Measurements from ENCODE around the gene SLX4IP.
A peak's percentile ranks its signal among the peaks of the same experiment; 100 is the strongest.

SLX4IP gene

GRCh38 chr20:10634683-10635411 lies 199.7 kb downstream of the SLX4IP start:
- no peaks in the 10 kb centered on the region for H3K36me3 Mint-ChIP-seq (ENCODE audit: insufficient read depth)
- H3K27me3 Mint-ChIP-seq = no peaks in the 10 kb centered on the region
- no peaks in the 10 kb centered on the region for H3K9me3 Mint-ChIP-seq
- DNase-seq = no peak
- H3K4me3 Mint-ChIP-seq = no peak overlapping the region
- H3K27ac Mint-ChIP-seq = no peak overlapping the region
- H3K4me1 Mint-ChIP-seq (ENCODE audit: low read depth in 2 of 2) = no peaks in the 10 kb centered on the region
- ATAC-seq (replicated peaks) = no peak

GRCh38 chr20:10635476-10636208 lies 200.5 kb downstream of the SLX4IP start:
- Mint-ChIP-seq H3K27ac (no peak overlapping the region), H3K9me3 (no peaks in the 10 kb centered on the region), H3K4me1 (ENCODE audit: low read depth in 2 of 2) (no peaks in the 10 kb centered on the region), H3K27me3 (no peaks in the 10 kb centered on the region), H3K4me3 (no peak overlapping the region), H3K36me3 (ENCODE audit: insufficient read depth) (no peaks in the 10 kb centered on the region)
- no peak for ATAC-seq (replicated peaks)
- DNase-seq = no peak

- Mint-ChIP-seq H3K9me3 (no peaks in the 10 kb centered on the region), H3K4me3 (no peak overlapping the region), H3K36me3 (ENCODE audit: insufficient read depth) (no peaks in the 10 kb centered on the region), H3K27me3 (no peaks in the 10 kb centered on the region), H3K27ac (no peak overlapping the region), H3K4me1 (ENCODE audit: low read depth in 2 of 2) (no peaks in the 10 kb centered on the region)
- no peak for ATAC-seq (replicated peaks)
- no peak for DNase-seq
Measured at GRCh38 chr20:10636326-10636818, 201.3 kb downstream of the SLX4IP start.

- H3K4me3 Mint-ChIP-seq = no peak overlapping the region
- H3K27me3 Mint-ChIP-seq = no peaks in the 10 kb centered on the region
- H3K27ac Mint-ChIP-seq = no peak overlapping the region
- H3K9me3 Mint-ChIP-seq = no peaks in the 10 kb centered on the region
- no peak for ATAC-seq (replicated peaks)
- no peak for DNase-seq
- H3K36me3 Mint-ChIP-seq (ENCODE audit: insufficient read depth) = no peaks in the 10 kb centered on the region
- no peaks in the 10 kb centered on the region for H3K4me1 Mint-ChIP-seq (ENCODE audit: low read depth in 2 of 2)
Measured at GRCh38 chr20:10637031-10637559, 202.0 kb downstream of the SLX4IP start.

GRCh38 chr20:10637563-10637962 lies 202.5 kb downstream of the SLX4IP start:
- no peaks in the 10 kb centered on the region for H3K27me3 Mint-ChIP-seq
- H3K36me3 Mint-ChIP-seq (ENCODE audit: insufficient read depth) = no peaks in the 10 kb centered on the region
- DNase-seq (no peak), ATAC-seq (replicated peaks) (no peak)
- no peaks in the 10 kb centered on the region for H3K9me3 Mint-ChIP-seq
- H3K4me3 Mint-ChIP-seq = no peak overlapping the region
- no peak overlapping the region for H3K27ac Mint-ChIP-seq
- no peaks in the 10 kb centered on the region for H3K4me1 Mint-ChIP-seq (ENCODE audit: low read depth in 2 of 2)

GRCh38 chr20:10639077-10639736 lies 204.1 kb downstream of the SLX4IP start:
- ATAC-seq (replicated peaks) = no peak
- Mint-ChIP-seq H3K27me3 (peaks cover 0 to 4% of the 10 kb centered on the region in 2 donors), H3K27ac (no peak overlapping the region), H3K4me1 (ENCODE audit: low read depth in 2 of 2) (no peaks in the 10 kb centered on the region), H3K36me3 (ENCODE audit: insufficient read depth) (no peaks in the 10 kb centered on the region), H3K4me3 (no peak overlapping the region), H3K9me3 (no peaks in the 10 kb centered on the region)
- DNase-seq = no peak

- DNase-seq (no peak), ATAC-seq (replicated peaks) (no peak)
- H3K27me3 Mint-ChIP-seq = peaks cover 0 to 4% of the 10 kb centered on the region in 2 donors
- no peaks in the 10 kb centered on the region for H3K4me1 Mint-ChIP-seq (ENCODE audit: low read depth in 2 of 2)
- H3K36me3 Mint-ChIP-seq (ENCODE audit: insufficient read depth) = no peaks in the 10 kb centered on the region
- peak overlapping the region in 1 of 2 donors; percentile 31 for H3K27ac Mint-ChIP-seq
- no peak overlapping the region for H3K4me3 Mint-ChIP-seq
- no peaks in the 10 kb centered on the region for H3K9me3 Mint-ChIP-seq
Measured at GRCh38 chr20:10639737-10640556, 204.8 kb downstream of the SLX4IP start.

GRCh38 chr20:10640897-10641296 lies 205.8 kb downstream of the SLX4IP start:
- Mint-ChIP-seq H3K9me3 (no peaks in the 10 kb centered on the region), H3K27ac (no peak overlapping the region), H3K36me3 (ENCODE audit: insufficient read depth) (no peaks in the 10 kb centered on the region), H3K4me3 (no peak overlapping the region), H3K27me3 (peaks cover 0 to 4% of the 10 kb centered on the region in 2 donors), H3K4me1 (ENCODE audit: low read depth in 2 of 2) (no peaks in the 10 kb centered on the region)
- DNase-seq (no peak), ATAC-seq (replicated peaks) (no peak)

DNA sequence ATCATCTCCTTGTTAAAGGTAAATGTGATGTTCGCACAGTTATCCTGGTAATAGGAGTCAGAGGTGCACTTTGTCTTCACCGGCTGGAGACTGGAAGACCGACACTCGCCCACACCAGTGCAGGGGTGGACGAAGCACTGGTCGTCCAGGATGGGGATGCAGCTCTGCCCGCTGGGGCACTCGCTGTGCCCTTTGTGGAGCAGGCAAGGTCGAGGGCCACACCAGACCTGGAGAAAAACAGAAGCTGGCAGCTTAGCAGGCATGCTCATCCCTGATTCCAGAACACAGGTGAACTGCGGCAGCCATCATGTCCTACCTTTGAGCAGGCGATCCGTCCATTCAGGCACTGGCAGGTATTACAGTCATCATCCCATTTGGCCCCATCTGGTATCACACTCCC lies 206.4 kb downstream of the SLX4IP start:
- Mint-ChIP-seq H3K27me3 (peaks cover 0 to 4% of the 10 kb centered on the region in 2 donors), H3K4me3 (no peak overlapping the region), H3K9me3 (no peaks in the 10 kb centered on the region), H3K4me1 (ENCODE audit: low read depth in 2 of 2) (no peaks in the 10 kb centered on the region), H3K36me3 (ENCODE audit: insufficient read depth) (no peaks in the 10 kb centered on the region), H3K27ac (no peak overlapping the region)
- DNase-seq (no peak), ATAC-seq (replicated peaks) (no peak)

GRCh38 chr20:10641893-10642292 lies 206.8 kb downstream of the SLX4IP start:
- Mint-ChIP-seq H3K27ac (no peak overlapping the region), H3K9me3 (no peaks in the 10 kb centered on the region), H3K4me1 (ENCODE audit: low read depth in 2 of 2) (no peaks in the 10 kb centered on the region), H3K4me3 (no peak overlapping the region), H3K27me3 (peaks cover 0 to 4% of the 10 kb centered on the region in 2 donors), H3K36me3 (ENCODE audit: insufficient read depth) (no peaks in the 10 kb centered on the region)
- DNase-seq (no peak), ATAC-seq (replicated peaks) (no peak)

- Mint-ChIP-seq H3K9me3 (no peaks in the 10 kb centered on the region), H3K36me3 (ENCODE audit: insufficient read depth) (no peaks in the 10 kb centered on the region), H3K4me3 (no peak overlapping the region), H3K4me1 (ENCODE audit: low read depth in 2 of 2) (no peaks in the 10 kb centered on the region), H3K27ac (no peak overlapping the region), H3K27me3 (peaks cover 9 to 12% of the 10 kb centered on the region in 2 donors)
- no peak for DNase-seq
- ATAC-seq (replicated peaks) = no peak
Measured at GRCh38 chr20:10642856-10643559, 207.9 kb downstream of the SLX4IP start.

DNA sequence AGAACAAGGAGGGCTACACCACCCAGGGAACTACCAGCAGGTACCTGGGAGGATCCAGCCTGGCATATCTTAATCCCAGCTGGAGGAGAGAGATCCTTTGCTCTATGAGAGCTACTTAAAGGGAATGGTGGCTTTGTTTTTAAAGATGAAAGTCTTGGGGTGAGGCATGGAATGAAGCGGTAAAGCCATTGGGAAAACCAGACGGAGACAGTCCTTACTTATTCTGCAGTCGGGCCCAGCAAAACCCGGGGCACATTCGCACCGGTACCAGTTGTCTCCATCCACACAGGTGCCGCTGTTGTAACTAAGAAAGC lies 208.4 kb downstream of the SLX4IP start:
- H3K27ac Mint-ChIP-seq = no peak overlapping the region
- no peaks in the 10 kb centered on the region for H3K36me3 Mint-ChIP-seq (ENCODE audit: insufficient read depth)
- H3K4me1 Mint-ChIP-seq (ENCODE audit: low read depth in 2 of 2) = no peaks in the 10 kb centered on the region
- H3K4me3 Mint-ChIP-seq = no peak overlapping the region
- H3K9me3 Mint-ChIP-seq = no peaks in the 10 kb centered on the region
- ATAC-seq (replicated peaks) (no peak), DNase-seq (no peak)
- peaks cover 14 to 17% of the 10 kb centered on the region in 2 donors for H3K27me3 Mint-ChIP-seq

Data from effector memory CD8-positive, alpha-beta T cell (primary cell).